T follicular helper cell (primary cell): ENCODE results near the gene XYLT1.
"Not testable (repeated sequence)": the region's sequence is repeated elsewhere in the genome, so short reads cannot be mapped to it uniquely, and the experiment has no call there.

Source experiments
- DNase-seq: peaks from one replicate; pipeline ENCODE4 v3.0.0-alpha.2; 2020; ENCODE audit warnings: low read depth

Gene XYLT1

GRCh38 chr16:17426451-17426850, 44.3 kb downstream of the XYLT1 start:
- DNase-seq: no peak

DNA sequence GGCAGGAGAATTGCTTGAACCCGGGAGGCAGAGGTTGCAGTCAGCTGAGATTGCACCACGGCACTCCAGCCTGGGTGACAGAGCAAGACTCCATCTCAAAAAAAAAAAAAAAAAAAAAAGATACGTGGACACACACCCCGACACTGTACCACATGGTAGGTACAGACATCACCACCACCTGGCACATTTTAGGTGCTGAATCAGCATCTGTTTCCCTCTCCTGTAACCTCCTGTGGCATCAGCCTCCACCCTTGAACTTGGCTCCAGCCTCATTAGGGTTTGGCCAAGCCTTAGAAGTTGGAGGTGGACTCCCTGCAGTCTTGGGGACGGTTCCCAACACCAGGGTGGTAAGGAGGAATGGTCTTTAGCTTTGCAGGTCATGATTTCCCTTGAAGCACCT, 46.0 kb downstream of the XYLT1 start:
- DNase-seq: no peak

DNA sequence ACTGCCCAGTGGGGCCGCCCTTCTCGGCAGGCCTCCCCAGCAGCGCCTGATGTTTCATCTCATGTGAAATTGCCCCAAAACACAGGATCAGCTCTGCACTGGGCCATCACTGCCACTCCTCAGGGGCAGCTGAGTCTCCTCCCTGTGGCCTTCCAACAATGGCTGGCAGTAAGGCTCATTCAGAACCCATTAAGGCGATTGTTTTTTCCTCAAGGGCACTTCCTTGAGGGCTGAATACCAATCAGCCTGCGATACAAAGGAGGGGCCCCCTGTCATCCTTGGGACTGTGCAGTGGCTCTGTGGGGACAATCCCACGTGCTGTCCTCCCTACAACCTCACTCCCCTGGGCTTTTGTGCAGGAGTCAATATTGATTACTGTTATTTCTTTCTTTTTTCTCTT, 47.5 kb downstream of the XYLT1 start:
- no peak for DNase-seq

GRCh38 chr16:17420816-17421215, 49.9 kb downstream of the XYLT1 start:
- no peak for DNase-seq

DNA sequence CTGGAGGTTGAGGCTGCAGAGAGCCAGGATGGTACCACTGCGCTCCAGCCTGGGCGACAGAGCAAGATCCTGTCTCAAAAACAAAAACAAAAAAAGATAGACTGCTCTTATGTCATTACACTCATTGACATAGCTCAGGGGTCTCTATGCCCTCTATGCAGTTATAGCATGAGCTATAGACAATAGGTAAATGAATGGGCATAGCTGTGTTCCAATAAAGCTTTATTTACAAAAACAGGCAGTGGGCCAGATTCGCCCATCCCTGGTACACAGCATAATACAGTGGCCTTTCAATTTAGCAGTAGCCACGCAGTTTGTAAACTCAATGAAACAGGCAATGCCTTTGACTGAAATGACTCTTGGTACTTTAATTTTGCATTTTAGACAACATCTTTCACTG, 51.5 kb downstream of the XYLT1 start:
- DNase-seq: no peak

GRCh38 chr16:17417740-17418139, 53.0 kb downstream of the XYLT1 start:
- no peak for DNase-seq

DNA sequence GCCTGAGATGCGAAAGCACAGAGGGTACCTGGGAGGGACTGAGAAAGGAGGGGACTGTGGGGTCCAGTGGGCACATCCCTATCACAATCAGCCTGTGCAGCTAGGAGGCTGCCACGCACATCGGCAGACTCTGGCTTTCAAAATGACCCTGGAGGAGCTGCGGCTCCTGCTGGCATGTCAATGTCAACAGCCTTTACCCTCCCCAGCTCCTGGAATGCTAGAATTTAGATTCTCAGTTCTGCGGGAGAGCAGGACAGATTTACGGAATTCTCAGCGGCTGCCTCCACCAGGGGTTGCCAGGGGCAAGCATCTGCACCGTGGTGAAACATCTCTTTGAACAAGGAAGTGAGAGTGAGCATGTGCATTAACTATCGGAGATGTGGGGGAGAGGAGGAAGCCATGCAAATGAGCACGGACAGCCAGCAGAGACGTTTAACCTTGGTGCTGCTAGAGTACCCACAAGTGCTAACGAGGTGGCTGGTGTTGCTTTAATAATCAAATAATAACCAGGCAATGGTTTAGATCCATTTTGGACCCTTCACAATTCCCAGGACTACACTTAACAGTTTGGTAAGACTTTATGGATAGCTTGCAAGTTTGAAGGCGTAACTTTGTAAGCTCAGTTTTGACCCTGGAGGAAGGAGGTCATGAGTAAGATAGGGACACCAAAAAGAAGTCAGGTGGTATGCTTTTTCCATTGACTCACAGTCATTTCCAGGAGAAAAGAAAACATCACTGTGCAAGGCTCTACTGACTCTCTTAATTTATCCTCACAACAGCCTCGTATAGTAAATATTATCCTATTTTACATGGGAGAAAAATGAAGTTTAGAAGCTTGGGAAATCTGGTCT, 54.1 kb downstream of the XYLT1 start:
- peak; percentile 12 for DNase-seq

DNA sequence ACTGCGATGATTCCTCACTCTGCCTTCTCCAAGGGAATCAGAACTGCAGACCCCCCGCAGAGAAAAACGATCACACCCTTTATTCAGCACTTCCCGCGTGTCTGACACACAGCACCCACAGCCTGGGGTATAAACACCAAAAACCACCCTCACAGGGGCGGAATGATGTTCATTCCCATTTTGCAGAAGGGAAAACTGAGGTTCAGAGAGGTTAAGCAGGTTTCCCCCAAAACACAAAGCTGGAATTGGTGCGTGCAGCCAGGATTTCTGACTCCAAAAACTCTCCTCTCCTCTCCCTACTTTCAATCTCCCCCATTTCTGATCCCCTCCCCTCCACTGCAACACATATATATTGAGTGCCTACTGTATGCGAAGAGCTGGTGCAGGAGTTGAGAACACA, 55.8 kb downstream of the XYLT1 start:
- no peak for DNase-seq

GRCh38 chr16:17414421-17414820, 56.3 kb downstream of the XYLT1 start:
- DNase-seq: no peak

DNA sequence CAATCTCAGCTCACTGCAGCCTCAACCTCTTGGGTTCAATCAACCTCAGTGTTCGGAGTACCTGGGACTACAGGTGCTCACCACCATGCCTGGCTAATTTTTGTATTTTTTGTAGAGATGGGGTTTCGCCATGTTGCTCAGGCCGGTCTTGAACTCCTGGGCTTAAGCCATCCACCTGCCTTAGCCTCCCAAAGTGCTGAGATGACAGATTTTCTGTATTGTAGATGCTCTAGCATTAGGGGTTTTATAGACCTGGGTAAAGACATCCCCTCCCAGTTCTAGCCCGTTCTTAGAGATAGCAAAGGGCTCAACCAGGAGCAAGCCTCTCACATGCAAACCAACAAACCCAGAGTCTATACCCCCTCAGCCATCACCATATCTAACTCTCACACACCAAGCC, 57.3 kb downstream of the XYLT1 start:
- no peak for DNase-seq

DNA sequence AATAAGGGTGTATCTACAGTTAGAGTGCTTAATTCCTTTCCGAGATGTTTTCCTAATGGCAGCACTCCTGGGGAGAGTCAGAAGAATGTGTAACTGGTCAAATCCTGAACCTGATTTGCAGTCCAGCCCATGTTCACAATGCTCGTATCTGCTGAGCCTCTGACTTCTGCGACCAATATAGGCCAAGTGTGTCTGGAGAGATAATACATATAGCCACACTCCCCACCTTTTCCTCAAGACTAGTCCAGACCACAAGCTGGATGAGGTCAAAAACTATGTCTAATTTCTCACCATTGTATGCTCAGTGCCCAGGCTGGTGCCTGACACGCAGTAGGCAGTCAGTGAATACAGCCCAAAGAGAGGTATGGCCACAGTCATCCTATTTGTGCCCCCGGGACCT, 58.0 kb downstream of the XYLT1 start:
- DNase-seq: no peak

DNA sequence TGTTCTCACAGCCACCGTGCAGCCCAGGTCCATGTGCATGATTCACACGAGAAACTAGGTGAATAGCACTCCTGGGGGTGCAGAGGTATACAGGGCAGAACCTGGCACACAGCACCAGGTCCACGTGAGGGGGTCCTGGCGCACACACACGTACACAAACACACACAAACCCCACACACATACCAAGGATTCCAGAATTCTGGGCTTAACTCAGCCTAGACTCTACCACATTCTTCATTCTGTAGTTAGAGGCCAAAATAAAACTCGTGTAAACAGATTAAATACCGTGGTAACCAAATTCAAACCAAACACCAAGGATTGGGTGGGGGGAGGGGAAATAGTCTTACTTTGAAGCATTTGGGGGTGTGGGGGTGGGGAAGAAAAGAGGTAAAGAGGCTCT, 58.5 kb downstream of the XYLT1 start:
- DNase-seq: no peak

GRCh38 chr16:17411263-17411662, 59.5 kb downstream of the XYLT1 start:
- DNase-seq: no peak

DNA sequence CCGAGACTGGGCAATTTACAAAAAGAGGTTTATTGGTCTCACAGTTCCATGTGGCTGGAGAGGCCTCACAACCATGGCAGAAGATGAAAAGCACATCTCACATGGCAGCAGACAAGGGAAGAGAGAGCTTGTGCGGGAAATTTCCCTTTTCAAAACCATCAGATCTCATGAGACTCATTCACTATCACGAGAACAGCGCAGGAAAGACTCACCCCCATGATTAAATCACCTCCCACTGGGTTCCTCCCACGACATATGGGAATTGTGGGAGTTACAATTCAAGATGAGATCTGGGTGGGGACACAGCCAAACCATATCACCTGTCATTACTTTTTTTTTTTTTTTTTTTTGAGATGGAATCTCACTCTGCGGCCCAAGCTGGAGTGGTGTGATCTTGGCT, 60.4 kb downstream of the XYLT1 start:
- not testable (repeated sequence) for DNase-seq

GRCh38 chr16:17409894-17410293, 60.9 kb downstream of the XYLT1 start:
- no peak for DNase-seq

- no peak for DNase-seq
These were observed 61.8 kb downstream of the XYLT1 start for GRCh38 chr16:17408955-17409441.

DNA sequence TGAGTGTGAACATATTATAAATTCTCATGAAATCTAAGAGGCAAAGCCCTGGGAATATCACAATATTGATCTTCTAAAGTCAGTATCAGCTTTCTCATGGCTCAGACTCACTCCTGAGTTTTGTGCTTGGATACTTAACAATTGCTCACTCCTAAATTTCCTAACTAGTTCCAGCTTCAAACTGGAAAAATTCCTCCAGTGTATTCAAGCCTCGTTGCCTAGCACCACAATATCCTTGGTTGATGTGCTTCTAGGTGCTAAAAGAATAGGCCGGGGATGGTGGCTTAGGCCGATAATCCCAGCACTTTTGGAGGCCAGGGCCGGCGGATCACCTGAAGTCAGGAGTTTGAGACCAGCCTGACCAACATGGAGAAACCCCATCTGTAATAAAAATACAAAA, 62.5 kb downstream of the XYLT1 start:
- no peak for DNase-seq

- no peak for DNase-seq
These were observed 63.4 kb downstream of the XYLT1 start for GRCh38 chr16:17407321-17407720.

DNA sequence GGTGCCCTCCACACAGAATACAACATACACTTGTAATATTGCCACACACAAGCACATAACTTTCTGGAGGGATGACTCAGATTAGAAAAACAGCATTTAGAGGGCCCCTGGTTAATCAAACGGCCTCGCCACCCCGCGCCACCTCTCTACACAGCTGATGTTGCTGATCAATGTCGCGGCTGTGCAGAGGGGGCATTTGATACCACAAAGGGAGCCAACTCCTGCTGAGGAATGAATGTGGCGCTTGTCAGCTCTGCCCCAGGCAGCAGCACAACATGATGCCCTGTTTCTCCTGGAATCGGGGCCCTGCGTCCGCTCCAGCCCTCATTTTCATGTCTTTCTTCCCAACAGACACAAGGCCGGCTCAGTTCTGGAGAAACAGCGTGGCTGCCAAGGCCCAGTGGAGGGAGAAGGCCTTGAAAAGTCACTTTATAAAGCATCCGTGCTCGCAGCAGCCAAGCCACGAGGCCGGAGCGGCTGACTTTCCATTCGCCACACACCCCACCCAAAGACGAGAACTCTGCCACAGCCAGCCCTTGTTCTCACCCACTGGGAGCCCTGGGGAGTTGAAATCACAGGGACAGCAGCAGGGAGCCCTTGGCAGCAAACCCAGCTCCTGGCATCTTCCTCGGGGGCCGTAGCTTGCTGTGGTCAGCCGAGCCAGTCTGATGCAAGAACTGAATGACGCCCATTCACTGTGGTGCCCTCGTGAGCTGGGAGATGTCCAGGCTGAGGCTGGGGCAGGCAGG, 65.6 kb downstream of the XYLT1 start:
- no peak for DNase-seq

DNA sequence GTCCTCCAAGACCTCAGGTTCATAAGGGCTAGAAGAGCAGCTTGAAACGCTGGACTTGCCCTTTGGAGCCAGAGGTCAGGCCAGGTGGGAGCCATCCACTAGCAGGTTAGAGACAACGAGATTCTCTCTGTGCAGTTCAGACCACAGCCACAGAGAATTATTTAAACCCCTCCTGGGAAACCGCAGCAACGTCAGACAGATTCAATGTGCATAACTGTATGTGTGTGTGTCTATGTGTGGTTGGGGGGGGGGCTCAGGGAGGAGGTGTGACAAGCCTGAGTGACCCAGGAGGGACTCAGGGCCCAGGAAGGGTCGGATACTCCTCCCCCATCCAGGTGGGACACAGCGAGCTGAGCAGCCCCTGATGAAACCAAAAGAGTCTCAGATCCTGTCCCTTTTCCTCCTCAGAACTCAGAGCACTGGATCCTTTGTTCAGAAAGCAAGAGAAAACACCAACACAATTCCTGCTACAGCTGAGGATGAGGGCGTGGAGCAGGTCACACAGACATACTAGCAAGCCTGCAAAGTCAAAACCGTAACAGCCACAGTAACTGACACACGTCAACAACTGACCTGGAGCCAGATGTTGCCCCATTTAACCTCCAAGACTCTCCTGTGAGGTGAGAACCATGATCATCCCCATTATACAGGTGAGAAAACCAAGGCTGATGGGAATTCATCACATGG, 66.8 kb downstream of the XYLT1 start:
- DNase-seq: no peak

DNA sequence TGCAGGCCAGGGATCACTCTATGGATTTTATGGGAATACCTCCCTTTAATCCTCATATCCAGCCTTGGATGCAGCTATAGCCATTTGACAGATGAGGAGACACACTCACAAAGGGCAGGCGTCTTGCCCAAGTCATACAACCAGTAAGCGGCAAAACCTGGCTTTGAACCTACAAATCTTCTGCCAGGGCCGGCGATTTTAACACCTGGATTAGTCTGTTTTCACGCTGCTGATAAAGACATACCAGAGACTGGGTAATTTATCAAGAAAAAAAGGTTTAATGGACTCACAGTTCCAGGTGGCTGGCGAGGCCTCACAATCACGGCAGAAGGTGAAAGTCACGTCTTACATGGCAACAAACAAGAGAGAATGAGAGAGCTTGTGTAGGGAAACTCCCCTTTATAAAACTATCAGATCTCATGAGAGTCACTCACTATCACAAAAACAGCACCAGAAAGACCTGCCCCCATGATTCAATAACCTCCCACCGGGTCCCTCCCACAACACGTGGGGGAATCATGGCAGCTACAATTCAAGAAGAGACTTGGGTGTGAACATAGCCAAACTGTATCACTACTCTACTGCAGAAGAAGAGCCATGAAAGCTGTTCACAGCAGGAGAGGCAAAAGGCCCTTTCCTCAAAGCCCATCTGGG, 67.5 kb downstream of the XYLT1 start:
- DNase-seq: no peak

DNA sequence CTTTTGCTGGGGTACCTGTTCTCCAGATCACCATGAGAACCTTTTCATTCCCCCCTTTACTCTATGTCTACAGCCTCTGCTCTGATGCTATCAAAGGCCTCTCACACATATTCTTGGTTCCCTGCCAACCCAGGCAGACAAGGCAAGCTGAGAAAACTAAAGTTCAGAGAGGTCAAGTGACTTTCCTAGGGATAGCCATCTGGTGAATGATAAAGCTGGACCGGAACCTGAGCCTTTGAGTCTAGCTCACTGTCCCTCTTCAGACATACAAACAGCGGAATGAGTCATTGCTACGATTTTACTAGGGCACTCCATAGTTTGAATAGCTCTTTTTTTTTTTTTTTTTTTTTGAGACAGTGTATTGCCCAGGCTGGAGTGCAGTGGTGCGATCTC, 73.3 kb downstream of the XYLT1 start:
- no peak for DNase-seq
